Measurements from ENCODE around the gene PCNX1.
"Not testable (repeated sequence)": the region's sequence is repeated elsewhere in the genome, so short reads cannot be mapped to it uniquely, and the experiment has no call there.

PCNX1 gene

GRCh38 chr14:71143381-71144290 lies 236.4 kb downstream of the PCNX1 start:
- no peak for TF ChIP-seq CTCF (IDR thresholded peaks at IDR 0.05; ENCODE audit: control insufficient read depth, extremely low read depth, insufficient read depth)
- no peak overlapping the region for H3K4me3 ChIP-seq (ENCODE audit: low read depth, low read length)
- no peak for DNase-seq (ENCODE audit: low read depth)

- not testable (repeated sequence) for H3K4me3 ChIP-seq (ENCODE audit: low read depth, low read length); DNase-seq (ENCODE audit: low read depth)
These were observed 240.1 kb downstream of the PCNX1 start for GRCh38 chr14:71147335-71147734.

GRCh38 chr14:71148627-71149026 lies 241.4 kb downstream of the PCNX1 start:
- TF ChIP-seq CTCF (IDR thresholded peaks at IDR 0.05; ENCODE audit: control insufficient read depth, extremely low read depth, insufficient read depth): no peak
- H3K4me3 ChIP-seq (ENCODE audit: low read depth, low read length): no peak overlapping the region
- DNase-seq (ENCODE audit: low read depth): no peak

- no peak overlapping the region for H3K4me3 ChIP-seq (ENCODE audit: low read depth, low read length)
- no peak for DNase-seq (ENCODE audit: low read depth)
- no peak for TF ChIP-seq CTCF (IDR thresholded peaks at IDR 0.05; ENCODE audit: control insufficient read depth, extremely low read depth, insufficient read depth)
These were observed 243.5 kb downstream of the PCNX1 start for GRCh38 chr14:71150737-71151136.

- no peak for DNase-seq (ENCODE audit: low read depth)
- no peak overlapping the region for H3K4me3 ChIP-seq (ENCODE audit: low read depth, low read length)
- no peak for TF ChIP-seq CTCF (IDR thresholded peaks at IDR 0.05; ENCODE audit: control insufficient read depth, extremely low read depth, insufficient read depth)
These were observed 248.5 kb downstream of the PCNX1 start for GRCh38 chr14:71155743-71156142.

GRCh38 chr14:71163050-71163841 lies 256.0 kb downstream of the PCNX1 start:
- no peak overlapping the region for H3K4me3 ChIP-seq (ENCODE audit: low read depth, low read length)
- TF ChIP-seq CTCF (IDR thresholded peaks at IDR 0.05; ENCODE audit: control insufficient read depth, extremely low read depth, insufficient read depth): no peak
- peak; percentile 95 for DNase-seq (ENCODE audit: low read depth)

GRCh38 chr14:71163842-71164629 lies 256.8 kb downstream of the PCNX1 start:
- H3K4me3 ChIP-seq (ENCODE audit: low read depth, low read length): no peak overlapping the region
- TF ChIP-seq CTCF (IDR thresholded peaks at IDR 0.05; ENCODE audit: control insufficient read depth, extremely low read depth, insufficient read depth): no peak
- DNase-seq (ENCODE audit: low read depth): no peak
